NB4 (cell line): ENCODE results near the gene NEU1.

Source experiments
- CTCF ChIP-seq: IDR thresholded peaks from one replicate; pipeline ENCODE4 v1.5.1; 2012; ENCODE audit warnings: low read depth, low read length
- POLR2A ChIP-seq: IDR thresholded peaks from 2 replicates; pipeline ENCODE4 v1.6.1; 2011; ENCODE audit warnings: mild to moderate bottlenecking; ENCODE audit not compliant: insufficient read length; ENCODE audit errors: extremely low read depth

GRCh38 chr6:31884528-31885035, 22.0 kb upstream of the NEU1 start:
- TF ChIP-seq CTCF, result no peak
- no peak for TF ChIP-seq POLR2A
